PFSK-1 (cell line): ENCODE measurements around the gene SLC8A1.

Experiments used
- FOXP2 ChIP-seq: optimal IDR thresholded peaks from 2 replicates; pipeline ENCODE3; 2011; ENCODE audit warnings: borderline replicate concordance, control low read depth, inconsistent platforms; ENCODE audit not compliant: insufficient read depth; ENCODE audit errors: extremely low read length, extremely low read depth
- POLR2AphosphoS5 ChIP-seq: IDR thresholded peaks from 2 replicates; pipeline ENCODE4 v1.6.1; 2012; ENCODE audit warnings: low read depth, mild to moderate bottlenecking, control low read depth, low read length, moderate library complexity
- REST ChIP-seq, 2 experiments: IDR thresholded peaks; 2 replicates each; pipeline versions ENCODE4 v1.6.1 to v1.8.0; 2011 to 2012; ENCODE audit warnings: low read depth in 2 of 2, low read length in 2 of 2, control low read depth in 1 of 2, inconsistent platforms in 1 of 2, mild to moderate bottlenecking in 1 of 2, moderate library complexity in 1 of 2; ENCODE audit not compliant: insufficient read depth in 1 of 2
- SIN3A ChIP-seq: IDR thresholded peaks from 2 replicates; pipeline ENCODE4 v1.6.1; 2012; ENCODE audit warnings: mild to moderate bottlenecking, low read length, moderate library complexity, borderline replicate concordance; ENCODE audit not compliant: insufficient read depth
- TAF1 ChIP-seq: IDR thresholded peaks from 2 replicates; pipeline ENCODE4 v1.6.1; 2012; ENCODE audit warnings: low read length, control low read depth, borderline replicate concordance; ENCODE audit not compliant: insufficient read depth

Gene SLC8A1

GRCh38 chr2:40287773-40288172 lies 164.1 kb downstream of the SLC8A1 start:
- TF ChIP-seq SIN3A (no peak), FOXP2 (no peak), REST (IDR thresholded peaks at IDR 0.05; ENCODE audit: insufficient read depth in 1 of 2, low read depth in 2 of 2, low read length in 2 of 2) (no peak), TAF1 (no peak), POLR2AphosphoS5 (no peak)

GRCh38 chr2:40287195-40287594 lies 164.7 kb downstream of the SLC8A1 start:
- TF ChIP-seq FOXP2, result no peak
- no peak for TF ChIP-seq TAF1
- TF ChIP-seq SIN3A, result no peak
- no peak for TF ChIP-seq POLR2AphosphoS5
- TF ChIP-seq REST (IDR thresholded peaks at IDR 0.05; ENCODE audit: insufficient read depth in 1 of 2, low read depth in 2 of 2, low read length in 2 of 2), result no peak

GRCh38 chr2:40286721-40287120 lies 165.2 kb downstream of the SLC8A1 start:
- TF ChIP-seq REST (IDR thresholded peaks at IDR 0.05; ENCODE audit: insufficient read depth in 1 of 2, low read depth in 2 of 2, low read length in 2 of 2) (no peak), SIN3A (no peak), FOXP2 (no peak)

GRCh38 chr2:40285391-40285790 lies 166.5 kb downstream of the SLC8A1 start:
- no peak for TF ChIP-seq REST (IDR thresholded peaks at IDR 0.05; ENCODE audit: insufficient read depth in 1 of 2, low read depth in 2 of 2, low read length in 2 of 2)
- TF ChIP-seq SIN3A, result no peak
- TF ChIP-seq POLR2AphosphoS5, result no peak
- no peak for TF ChIP-seq FOXP2

DNA sequence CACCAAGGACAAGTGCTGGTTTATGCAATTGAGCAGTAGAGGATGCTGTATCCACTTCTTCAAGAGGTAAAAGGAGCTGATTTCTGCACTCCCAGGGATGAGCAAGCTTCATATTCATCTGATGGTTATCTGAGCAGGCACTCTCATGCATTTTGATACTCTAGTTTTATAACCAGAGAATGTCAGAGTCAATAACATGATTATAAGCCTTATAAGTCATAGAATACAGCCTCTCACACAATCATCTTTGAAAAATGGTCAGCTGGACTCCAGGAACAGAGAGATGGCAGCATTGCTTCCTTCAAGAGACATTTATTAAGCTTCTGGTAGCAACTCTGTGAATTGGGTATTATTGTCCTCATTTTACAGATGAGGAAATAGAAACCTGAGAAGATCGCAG lies 167.1 kb downstream of the SLC8A1 start:
- TF ChIP-seq TAF1 (no peak), REST (IDR thresholded peaks at IDR 0.05; ENCODE audit: insufficient read depth in 1 of 2, low read depth in 2 of 2, low read length in 2 of 2) (no peak), FOXP2 (no peak), SIN3A (no peak), POLR2AphosphoS5 (no peak)
